ENCODE data around the gene GPR52.

GPR52 gene

DNA sequence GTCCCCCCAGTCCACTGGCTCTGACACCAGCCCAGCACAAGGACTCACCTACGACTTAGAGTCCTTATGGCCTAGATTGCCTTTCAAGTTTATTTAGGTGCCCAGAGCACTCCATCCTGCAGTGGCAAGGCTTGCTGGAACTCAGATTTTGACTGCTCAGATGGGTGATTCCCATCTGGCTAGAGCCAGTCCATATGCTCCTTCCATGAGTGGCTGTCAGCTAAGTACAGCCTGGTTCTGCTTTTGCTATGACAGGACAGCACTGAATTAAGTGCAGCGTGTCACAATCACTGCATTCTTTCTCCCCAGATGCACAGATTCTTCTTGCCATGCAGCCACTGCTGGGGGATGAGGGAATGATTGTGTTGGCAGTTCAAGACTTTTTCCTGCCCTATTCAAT is 43.8 kb downstream of the GPR52 start:
- TF ChIP-seq, protein P1, sequence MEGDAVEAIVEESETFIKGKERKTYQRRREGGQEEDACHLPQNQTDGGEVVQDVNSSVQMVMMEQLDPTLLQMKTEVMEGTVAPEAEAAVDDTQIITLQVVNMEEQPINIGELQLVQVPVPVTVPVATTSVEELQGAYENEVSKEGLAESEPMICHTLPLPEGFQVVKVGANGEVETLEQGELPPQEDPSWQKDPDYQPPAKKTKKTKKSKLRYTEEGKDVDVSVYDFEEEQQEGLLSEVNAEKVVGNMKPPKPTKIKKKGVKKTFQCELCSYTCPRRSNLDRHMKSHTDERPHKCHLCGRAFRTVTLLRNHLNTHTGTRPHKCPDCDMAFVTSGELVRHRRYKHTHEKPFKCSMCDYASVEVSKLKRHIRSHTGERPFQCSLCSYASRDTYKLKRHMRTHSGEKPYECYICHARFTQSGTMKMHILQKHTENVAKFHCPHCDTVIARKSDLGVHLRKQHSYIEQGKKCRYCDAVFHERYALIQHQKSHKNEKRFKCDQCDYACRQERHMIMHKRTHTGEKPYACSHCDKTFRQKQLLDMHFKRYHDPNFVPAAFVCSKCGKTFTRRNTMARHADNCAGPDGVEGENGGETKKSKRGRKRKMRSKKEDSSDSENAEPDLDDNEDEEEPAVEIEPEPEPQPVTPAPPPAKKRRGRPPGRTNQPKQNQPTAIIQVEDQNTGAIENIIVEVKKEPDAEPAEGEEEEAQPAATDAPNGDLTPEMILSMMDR (IDR thresholded peaks at IDR 0.05; ENCODE audit: borderline replicate concordance, insufficient read depth, low read depth, low read length), result no peak
- no peak overlapping the region for H3K4me3 ChIP-seq (ENCODE audit: low read depth, low read length)

DNA sequence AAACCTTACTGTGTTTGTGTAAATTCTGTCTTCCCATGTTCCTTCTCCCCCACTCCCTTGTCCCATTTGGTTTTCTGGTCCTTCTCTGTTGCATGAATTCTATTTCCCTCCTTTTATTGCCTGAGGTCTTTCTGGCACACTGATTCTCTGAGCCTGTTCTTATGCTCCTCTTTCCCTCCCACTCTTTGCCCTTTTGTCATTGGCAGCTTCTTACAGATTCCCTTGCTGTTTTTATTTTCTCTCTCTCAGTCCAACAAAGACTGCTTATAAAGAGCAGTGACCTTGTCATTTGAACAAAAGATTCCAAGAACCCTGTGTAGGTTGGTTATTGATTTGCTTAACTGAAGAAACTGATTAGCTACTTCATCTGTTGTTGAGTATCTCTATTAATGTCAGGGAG is 49.7 kb downstream of the GPR52 start:
- TF ChIP-seq, protein P1 (IDR thresholded peaks at IDR 0.05; ENCODE audit: borderline replicate concordance, insufficient read depth, low read depth, low read length), result no peak
- H3K4me3 ChIP-seq (ENCODE audit: low read depth, low read length), result no peak overlapping the region
